MM.1S (cell line): ENCODE measurements around the gene IRS2.
A peak's percentile ranks its signal among the peaks of the same experiment; 100 is the strongest.

Source experiments
- DNase-seq: peaks from one replicate; pipeline ENCODE4 v3.0.0-alpha.2; 2015
- H2AFZ ChIP-seq: fragments of 300-600 bp; sonication (generic); 2 replicates; pipeline ENCODE4 v1.6.0; 2016; ENCODE audit warnings: antibody characterized with exemption, low read length
- H3F3A ChIP-seq: fragments of 300-600 bp; sonication (generic); 2 replicates; pipeline ENCODE4 v1.6.1; 2016; ENCODE audit warnings: mild to moderate bottlenecking, antibody characterized with exemption, low read length, moderate library complexity, mixed read lengths; ENCODE audit not compliant: insufficient read depth
- H3K27ac ChIP-seq: fragments of 300-600 bp; sonication (generic); 2 replicates; pipeline ENCODE4 v1.5.1; 2016; ENCODE audit warnings: mild to moderate bottlenecking, low read length
- H3K27me3 ChIP-seq: fragments of 300-600 bp; sonication (generic); replicated peaks from 2 replicates; pipeline ENCODE4 v1.6.0; 2016; ENCODE audit warnings: low read length; ENCODE audit not compliant: insufficient read depth
- H3K36me3 ChIP-seq: fragments of 300-600 bp; sonication (generic); replicated peaks from 2 replicates; pipeline ENCODE4 v1.6.1; 2016; ENCODE audit warnings: mild to moderate bottlenecking, low read length, mixed read lengths; ENCODE audit not compliant: insufficient read depth
- H3K4me1 ChIP-seq: fragments of 300-600 bp; sonication (generic); 2 replicates; pipeline ENCODE4 v1.6.1; 2016; ENCODE audit warnings: low read length, mixed read lengths
- H3K4me2 ChIP-seq: fragments of 300-600 bp; sonication (generic); 2 replicates; pipeline ENCODE4 v1.6.0; 2016; ENCODE audit warnings: low read depth, low read length
- H3K4me3 ChIP-seq: fragments of 300-600 bp; sonication (generic); 2 replicates; pipeline ENCODE4 v1.5.1; 2016; ENCODE audit warnings: low read length, mixed read lengths
- H3K79me2 ChIP-seq: fragments of 300-600 bp; sonication (generic); 2 replicates; pipeline ENCODE4 v1.6.1; 2016; ENCODE audit warnings: mixed run types, low read length, mixed read lengths
- H3K9ac ChIP-seq: fragments of 300-600 bp; sonication (generic); 2 replicates; pipeline ENCODE4 v1.6.1; 2016; ENCODE audit warnings: low read length, mixed read lengths
- H3K9me2 ChIP-seq: fragments of 300-600 bp; sonication (generic); replicated peaks from 2 replicates; pipeline ENCODE4 v1.6.1; 2016; ENCODE audit warnings: mild to moderate bottlenecking, low read length, mixed read lengths; ENCODE audit not compliant: insufficient read depth
- H3K9me3 ChIP-seq: fragments of 300-600 bp; sonication (generic); replicated peaks from 2 replicates; pipeline ENCODE4 v1.6.1; 2016; ENCODE audit warnings: mild to moderate bottlenecking, low read length, mixed read lengths; ENCODE audit not compliant: insufficient read depth
- H4K20me1 ChIP-seq: fragments of 300-600 bp; sonication (generic); 2 replicates; pipeline ENCODE4 v1.6.1; 2016; ENCODE audit warnings: mild to moderate bottlenecking, low read length, moderate library complexity, mixed read lengths; ENCODE audit not compliant: insufficient read depth
- CTCF ChIP-seq: fragments of 300-600 bp; sonication (generic); IDR thresholded peaks from 2 replicates; pipeline ENCODE4 v1.5.1; 2016; ENCODE audit warnings: antibody characterized with exemption, low read length, mixed read lengths
- EZH2 ChIP-seq: fragments of 300-600 bp; sonication (generic); optimal IDR thresholded peaks from 2 replicates; pipeline ENCODE3; 2017; ENCODE audit warnings: low read depth, mild to moderate bottlenecking, antibody characterized with exemption, low read length, mixed read lengths
- EZH2phosphoT487 ChIP-seq: fragments of 300-600 bp; sonication (generic); IDR thresholded peaks from 2 replicates; pipeline ENCODE4 v1.6.1; 2018; ENCODE audit warnings: antibody characterized with exemption, low read length

Gene IRS2

GRCh38 chr13:109780845-109781383, 5.5 kb downstream of the IRS2 start:
- peaks cover 13% of the 10 kb centered on the region for H3F3A ChIP-seq
- H2AFZ ChIP-seq: no peak overlapping the region
- H3K36me3 ChIP-seq: no peaks in the 10 kb centered on the region
- no peak overlapping the region for H3K4me3 ChIP-seq
- no peak overlapping the region for H3K9ac ChIP-seq
- no peaks in the 10 kb centered on the region for H3K27me3 ChIP-seq
- no peaks in the 10 kb centered on the region for H3K9me2 ChIP-seq
- H3K79me2 ChIP-seq: peaks cover 77% of the 10 kb centered on the region
- H4K20me1 ChIP-seq: no peaks in the 10 kb centered on the region
- H3K4me1 ChIP-seq: peaks cover 9% of the 10 kb centered on the region
- H3K9me3 ChIP-seq: no peaks in the 10 kb centered on the region
- DNase-seq: no peak
- H3K27ac ChIP-seq: no peak overlapping the region
- H3K4me2 ChIP-seq: no peak overlapping the region
- no peak for TF ChIP-seq EZH2phosphoT487
- TF ChIP-seq CTCF: no peak
- TF ChIP-seq EZH2: no peak

- H3K36me3 ChIP-seq: no peaks in the 10 kb centered on the region
- no peak for DNase-seq
- no peaks in the 10 kb centered on the region for H3K9me3 ChIP-seq
- no peak overlapping the region for H3K9ac ChIP-seq
- H3K9me2 ChIP-seq: no peaks in the 10 kb centered on the region
- no peaks in the 10 kb centered on the region for H3K27me3 ChIP-seq
- no peak overlapping the region for H3K4me3 ChIP-seq
- peaks cover 13% of the 10 kb centered on the region for H3F3A ChIP-seq
- H3K79me2 ChIP-seq: peaks cover 83% of the 10 kb centered on the region
- H3K27ac ChIP-seq: no peak overlapping the region
- no peak overlapping the region for H2AFZ ChIP-seq
- no peaks in the 10 kb centered on the region for H4K20me1 ChIP-seq
- TF ChIP-seq CTCF (no peak), EZH2 (no peak), EZH2phosphoT487 (no peak)
- no peak overlapping the region for H3K4me2 ChIP-seq
- H3K4me1 ChIP-seq: peaks cover 9% of the 10 kb centered on the region
Measured at GRCh38 chr13:109779876-109780510, 6.4 kb downstream of the IRS2 start.

- Histone ChIP-seq H3K4me3 (no peak overlapping the region), H3F3A (peaks cover 13% of the 10 kb centered on the region), H3K79me2 (peaks cover 89% of the 10 kb centered on the region), H3K4me2 (peak overlapping the region; percentile 51), H3K27me3 (no peaks in the 10 kb centered on the region), H3K4me1 (peaks cover 9% of the 10 kb centered on the region), H4K20me1 (no peaks in the 10 kb centered on the region), H3K9me2 (no peaks in the 10 kb centered on the region), H3K9ac (no peak overlapping the region), H3K9me3 (no peaks in the 10 kb centered on the region), H3K27ac (no peak overlapping the region), H2AFZ (no peak overlapping the region), H3K36me3 (no peaks in the 10 kb centered on the region)
- DNase-seq: no peak
- TF ChIP-seq EZH2phosphoT487 (no peak), CTCF (no peak), EZH2 (no peak)
Measured at GRCh38 chr13:109779074-109779473, 7.3 kb downstream of the IRS2 start.
